Osteoblast (primary cell): Measurements from ENCODE around the gene MAN1C1. TPM values are rescaled to one million over a fixed set of nuclear protein-coding genes. Genes with fewer than 3 reads are reported as not detected.
"Not testable (repeated sequence)": the region's sequence is repeated elsewhere in the genome, so short reads cannot be mapped to it uniquely, and the experiment has no call there.

ENCODE experiments used
- DNase-seq: peaks from one replicate; pipeline ENCODE4 v3.0.0; 2011; ENCODE audit warnings: low spot score, mixed read lengths; ENCODE audit not compliant: insufficient read length; ENCODE audit errors: missing footprints
- H2AFZ ChIP-seq: 2 replicates; pipeline ENCODE4 v1.6.0; 2011; ENCODE audit warnings: mild to moderate bottlenecking, low read length
- H3K27ac ChIP-seq: 2 replicates; pipeline ENCODE4 v1.5.1; 2011; ENCODE audit warnings: mild to moderate bottlenecking, low read depth, low read length, moderate library complexity
- H3K27me3 ChIP-seq: 2 replicates; pipeline ENCODE4 v1.6.0; 2012; ENCODE audit warnings: mild to moderate bottlenecking, control low read depth, inconsistent platforms, low read length, moderate library complexity; ENCODE audit not compliant: insufficient read depth
- H3K36me3 ChIP-seq: 2 replicates; pipeline ENCODE4 v1.5.1; 2011; ENCODE audit warnings: mild to moderate bottlenecking, low read length, control low read depth, moderate library complexity; ENCODE audit not compliant: insufficient read depth
- H3K4me1 ChIP-seq: 2 replicates; pipeline ENCODE4 v1.5.1; 2011; ENCODE audit warnings: mild to moderate bottlenecking, low read length, control low read depth, moderate library complexity; ENCODE audit not compliant: insufficient read depth
- H3K4me2 ChIP-seq: 2 replicates; pipeline ENCODE4 v1.6.0; 2011; ENCODE audit warnings: mild to moderate bottlenecking, low read length; ENCODE audit not compliant: insufficient read depth
- H3K4me3 ChIP-seq: fragments of 200-600 bp; sonication (generic); 3 replicates; pipeline ENCODE4 v1.5.1; 2012; ENCODE audit warnings: mild to moderate bottlenecking, low read length, inconsistent platforms; ENCODE audit not compliant: insufficient read depth
- H3K79me2 ChIP-seq: 2 replicates; pipeline ENCODE4 v1.6.0; 2012; ENCODE audit warnings: mild to moderate bottlenecking, low read length, control low read depth, inconsistent platforms; ENCODE audit not compliant: insufficient read depth
- H3K9me3 ChIP-seq: 2 replicates; pipeline ENCODE4 v1.5.1; 2011; ENCODE audit warnings: low read depth, low read length, control low read depth
- H4K20me1 ChIP-seq: 2 replicates; pipeline ENCODE4 v1.6.0; 2012; ENCODE audit warnings: mild to moderate bottlenecking, low read length, control low read depth; ENCODE audit not compliant: insufficient read depth
- CTCF ChIP-seq: IDR thresholded peaks from 2 replicates; pipeline ENCODE4 v1.5.1; 2011; ENCODE audit warnings: mild to moderate bottlenecking, low read depth, low read length, moderate library complexity; ENCODE audit errors: extremely low read depth
- total RNA-seq: library from RNA; depleted of rRNA; stranded (reverse); fragments of >200 nt; gene quantifications from 2 replicates; pipeline ENCODE4 v1.2.3, GENCODE V29; 2012

MAN1C1 gene
- total RNA-seq, 1 donor, result 16.3 TPM

GRCh38 chr1:25697435-25698217 lies 81.0 kb downstream of the MAN1C1 start:
- H3K4me2 ChIP-seq, result no peak overlapping the region
- no peak overlapping the region for H3K4me3 ChIP-seq
- no peak for DNase-seq
- TF ChIP-seq CTCF, result no peak
- H3K27ac ChIP-seq, result no peak overlapping the region
- no peaks in the 10 kb centered on the region for H3K36me3 ChIP-seq
- no peak overlapping the region for H2AFZ ChIP-seq
- peaks cover 58% of the 10 kb centered on the region for H3K4me1 ChIP-seq
- no peaks in the 10 kb centered on the region for H3K27me3 ChIP-seq
- no peaks in the 10 kb centered on the region for H3K9me3 ChIP-seq
- no peaks in the 10 kb centered on the region for H4K20me1 ChIP-seq
- no peaks in the 10 kb centered on the region for H3K79me2 ChIP-seq

- H3K36me3 ChIP-seq, result no peaks in the 10 kb centered on the region
- H2AFZ ChIP-seq, result no peak overlapping the region
- H3K9me3 ChIP-seq, result no peaks in the 10 kb centered on the region
- no peak overlapping the region for H3K27ac ChIP-seq
- no peaks in the 10 kb centered on the region for H3K79me2 ChIP-seq
- H3K4me3 ChIP-seq, result no peak overlapping the region
- DNase-seq, result peak; percentile 75
- TF ChIP-seq CTCF, result no peak
- H4K20me1 ChIP-seq, result no peaks in the 10 kb centered on the region
- H3K4me2 ChIP-seq, result no peak overlapping the region
- H3K27me3 ChIP-seq, result no peaks in the 10 kb centered on the region
- H3K4me1 ChIP-seq, result peaks cover 58% of the 10 kb centered on the region
Observed at GRCh38 chr1:25698252-25698651, 81.7 kb downstream of the MAN1C1 start.

GRCh38 chr1:25699059-25699458 lies 82.5 kb downstream of the MAN1C1 start:
- DNase-seq, H3K4me2 ChIP-seq, H3K4me3 ChIP-seq, H3K36me3 ChIP-seq, H3K27ac ChIP-seq, H3K79me2 ChIP-seq, H2AFZ ChIP-seq, H4K20me1 ChIP-seq, H3K9me3 ChIP-seq, H3K27me3 ChIP-seq: not testable (repeated sequence)
- peaks cover 52% of the 10 kb centered on the region for H3K4me1 ChIP-seq

GRCh38 chr1:25699500-25700143 lies 83.0 kb downstream of the MAN1C1 start:
- Histone ChIP-seq H3K27ac (peak overlapping the region; percentile 29), H3K4me1 (peaks cover 46% of the 10 kb centered on the region), H2AFZ (no peak overlapping the region), H3K36me3 (no peaks in the 10 kb centered on the region), H3K9me3 (no peaks in the 10 kb centered on the region), H3K79me2 (no peaks in the 10 kb centered on the region), H3K27me3 (no peaks in the 10 kb centered on the region), H3K4me3 (no peak overlapping the region), H3K4me2 (no peak overlapping the region), H4K20me1 (no peaks in the 10 kb centered on the region)
- TF ChIP-seq CTCF, result no peak
- no peak for DNase-seq
